ENCODE results near the gene PBRM1.
"Not testable (repeated sequence)": the region's sequence is repeated elsewhere in the genome, so short reads cannot be mapped to it uniquely, and the experiment has no call there.

PBRM1 gene

GRCh38 chr3:52704611-52705437, 19.1 kb upstream of the PBRM1 start:
- no peak for DNase-seq (ENCODE audit: low read depth in 2 of 3, low spot score in 2 of 3)

- DNase-seq (ENCODE audit: low read depth in 2 of 3, low spot score in 2 of 3): no peak
Measured at GRCh38 chr3:52703341-52703740, 17.6 kb upstream of the PBRM1 start.

GRCh38 chr3:52697632-52697965, 11.9 kb upstream of the PBRM1 start:
- DNase-seq (ENCODE audit: low read depth in 2 of 3, low spot score in 2 of 3): no peak

GRCh38 chr3:52696830-52697631, 11.3 kb upstream of the PBRM1 start:
- DNase-seq (ENCODE audit: low read depth in 2 of 3, low spot score in 2 of 3): no peak

DNA sequence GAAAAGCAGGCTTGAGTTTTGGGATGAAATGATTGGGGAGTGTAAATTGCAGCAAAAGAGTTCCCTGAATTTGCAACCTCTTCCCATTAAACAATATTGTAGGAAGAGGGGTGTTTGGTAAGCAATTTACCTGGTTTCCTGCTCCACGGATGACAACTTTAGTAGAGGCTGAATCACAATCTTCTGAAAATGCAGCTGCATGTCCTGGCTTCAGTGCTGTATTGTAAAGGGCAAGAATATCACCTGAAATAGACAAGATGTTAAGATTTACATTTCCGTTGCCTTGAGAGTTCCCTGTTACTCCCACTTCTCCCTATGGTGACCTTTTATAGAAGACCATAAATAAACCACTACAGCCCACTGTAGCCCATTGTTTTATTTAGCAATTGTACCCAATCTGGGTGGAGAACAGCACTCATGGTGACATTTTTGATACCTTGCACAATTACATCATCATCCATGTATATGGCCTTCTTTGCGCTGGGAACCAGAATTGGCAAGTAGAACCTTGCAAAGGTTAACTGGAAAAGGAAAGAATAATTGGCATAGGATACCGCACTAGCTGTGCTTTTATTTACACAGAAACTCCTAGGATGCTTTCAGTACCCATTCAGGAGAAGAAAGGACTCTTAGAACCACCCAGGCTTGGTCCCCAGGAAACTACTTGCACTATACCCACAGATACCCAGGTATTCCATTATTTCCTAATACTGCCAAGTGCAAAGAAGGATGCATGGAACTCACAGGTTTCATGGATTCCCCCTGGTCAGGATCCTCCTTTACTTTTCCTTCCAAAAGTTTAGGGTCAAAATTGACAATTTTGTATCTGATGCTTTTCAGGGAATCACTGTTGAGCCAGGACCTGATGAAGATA, 10.3 kb upstream of the PBRM1 start:
- DNase-seq (ENCODE audit: low read depth in 2 of 3, low spot score in 2 of 3): no peak

- no peak for DNase-seq (ENCODE audit: low read depth in 2 of 3, low spot score in 2 of 3)
Measured at GRCh38 chr3:52694528-52695189, 8.9 kb upstream of the PBRM1 start.

- DNase-seq (ENCODE audit: low read depth in 2 of 3, low spot score in 2 of 3): no peak
Measured at GRCh38 chr3:52693071-52693470, 7.4 kb upstream of the PBRM1 start.

DNA sequence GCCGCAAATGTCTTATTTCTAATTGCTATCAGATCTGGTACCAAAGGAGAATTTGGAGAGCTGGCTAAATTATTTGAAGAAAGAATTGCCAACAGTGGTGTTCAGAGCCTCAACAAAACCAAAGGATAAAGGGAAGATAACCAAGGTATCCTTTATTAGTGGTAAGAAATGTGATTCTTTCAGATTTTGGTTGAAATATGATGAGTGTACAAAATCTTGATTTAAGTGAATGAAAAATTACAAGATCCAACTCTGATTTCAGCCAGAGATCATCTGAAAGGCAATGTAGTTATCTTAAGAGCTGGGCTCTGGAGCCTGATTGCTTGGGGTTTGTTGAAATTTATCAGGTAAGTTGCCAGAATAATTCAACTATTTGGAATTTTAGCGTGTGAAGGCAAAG, 4.8 kb upstream of the PBRM1 start:
- DNase-seq (ENCODE audit: low read depth in 2 of 3, low spot score in 2 of 3): no peak

- DNase-seq (ENCODE audit: low read depth in 2 of 3, low spot score in 2 of 3): no peak
Measured at GRCh38 chr3:52689151-52689550, 3.4 kb upstream of the PBRM1 start.

GRCh38 chr3:52688266-52688665, 2.6 kb upstream of the PBRM1 start:
- no peak for DNase-seq (ENCODE audit: low read depth in 2 of 3, low spot score in 2 of 3)

DNA sequence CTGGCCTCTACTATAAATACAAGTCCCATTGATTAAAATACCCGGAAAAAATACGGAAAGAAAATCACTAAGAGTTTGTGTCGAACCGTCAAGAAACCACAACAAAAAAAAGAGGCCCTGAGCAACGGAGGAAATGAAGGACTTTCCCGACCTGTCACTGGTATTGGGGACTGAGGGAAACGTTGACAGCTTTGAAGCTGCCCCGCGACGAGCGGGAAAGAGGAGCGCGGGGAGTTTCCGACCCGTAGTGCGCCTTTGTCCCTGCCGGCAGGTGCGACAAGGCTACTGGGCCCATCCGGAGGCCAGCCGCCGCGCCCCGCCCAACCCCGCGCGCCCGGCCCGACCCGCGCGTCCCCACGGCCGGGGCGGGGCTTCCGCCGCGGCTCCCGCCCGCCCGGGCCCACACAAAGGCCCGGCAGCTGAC, 416 bp downstream of the PBRM1 start:
- peak; percentile 48 to 77 (median 69) for DNase-seq (ENCODE audit: low read depth in 2 of 3, low spot score in 2 of 3)

- DNase-seq (ENCODE audit: low read depth in 2 of 3, low spot score in 2 of 3): no peak
Measured at GRCh38 chr3:52684184-52684583, 1.5 kb downstream of the PBRM1 start.

- DNase-seq (ENCODE audit: low read depth in 2 of 3, low spot score in 2 of 3): no peak
Measured at GRCh38 chr3:52683611-52684010, 2.1 kb downstream of the PBRM1 start.

DNA sequence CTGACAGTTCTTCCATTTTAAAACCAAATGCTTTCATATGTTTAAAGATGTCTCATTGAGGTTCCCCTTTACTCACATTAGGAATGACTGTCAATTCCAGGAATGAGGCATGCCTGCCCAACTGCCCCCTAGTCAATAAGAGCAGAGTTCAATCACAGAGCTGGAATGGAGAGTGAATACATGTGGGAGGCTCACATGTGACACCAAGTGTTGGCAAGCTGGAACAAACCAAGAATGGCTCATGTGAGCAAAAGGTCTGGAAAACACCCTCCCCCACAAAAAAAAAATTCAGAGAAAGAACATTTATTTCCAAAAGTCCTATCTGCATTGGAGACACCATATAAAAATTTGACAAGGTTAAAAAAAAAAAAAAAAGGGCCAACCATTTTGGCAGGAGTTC, 3.7 kb downstream of the PBRM1 start:
- no peak for DNase-seq (ENCODE audit: low read depth in 2 of 3, low spot score in 2 of 3)

DNA sequence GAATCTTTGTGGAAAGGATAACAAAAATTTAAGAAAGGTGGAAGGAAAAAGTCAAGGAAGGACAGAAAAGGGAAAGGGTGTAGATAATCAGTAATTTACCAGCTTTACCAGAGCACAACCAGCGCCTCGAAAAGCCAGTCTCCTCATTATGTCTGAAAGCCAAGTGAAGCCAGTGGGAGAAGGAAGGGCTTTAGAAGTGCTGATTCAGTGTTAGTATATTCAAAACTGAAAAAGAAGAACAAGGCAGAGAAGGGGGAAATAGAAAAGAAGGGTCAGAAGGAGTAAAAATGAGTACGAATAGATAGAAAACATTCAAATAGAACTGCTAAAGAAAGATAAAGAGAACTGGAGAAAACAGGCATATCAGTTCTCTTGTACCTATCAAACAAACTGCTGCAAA, 4.1 kb downstream of the PBRM1 start:
- DNase-seq (ENCODE audit: low read depth in 2 of 3, low spot score in 2 of 3): no peak

GRCh38 chr3:52679811-52680210, 5.9 kb downstream of the PBRM1 start:
- no peak for DNase-seq (ENCODE audit: low read depth in 2 of 3, low spot score in 2 of 3)

- no peak for DNase-seq (ENCODE audit: low read depth in 2 of 3, low spot score in 2 of 3)
Measured at GRCh38 chr3:52679199-52679538, 6.5 kb downstream of the PBRM1 start.

- DNase-seq (ENCODE audit: low read depth in 2 of 3, low spot score in 2 of 3): no peak
Measured at GRCh38 chr3:52678265-52679198, 7.2 kb downstream of the PBRM1 start.

GRCh38 chr3:52676201-52676600, 9.5 kb downstream of the PBRM1 start:
- not testable (repeated sequence) for DNase-seq (ENCODE audit: low read depth in 2 of 3, low spot score in 2 of 3)

- no peak for DNase-seq (ENCODE audit: low read depth in 2 of 3, low spot score in 2 of 3)
Measured at GRCh38 chr3:52671676-52672075, 14.0 kb downstream of the PBRM1 start.

Data from activated CD8-positive, alpha-beta memory T cell treated with anti-CD3 and anti-CD28 coated beads for 48 hours (primary cell).